Motor neuron (in vitro differentiated cells): ENCODE data around the gene CDK10. TPM values are rescaled to one million over a fixed set of nuclear protein-coding genes. Genes with fewer than 3 reads are reported as not detected.
"Not testable (repeated sequence)": the region's sequence is repeated elsewhere in the genome, so short reads cannot be mapped to it uniquely, and the experiment has no call there.

Source experiments
- ATAC-seq, 8 experiments: fragments of 200-7000 bp; cut with Tn5 transposase; replicated peaks in 6 of 8; 2 replicates each; pipeline ENCODE4 v1.8.0; 2021; ENCODE audit warnings: mild to moderate bottlenecking in 8 of 8, moderate library complexity in 8 of 8
- H3K27ac ChIP-seq, 2 donors: fragments of 250-450 bp; sonication (Bioruptor Pico); 2 replicates each; pipeline ENCODE4 v1.9.0; 2021; ENCODE audit warnings: antibody characterized with exemption in 2 of 2, mild to moderate bottlenecking in 2 of 2, moderate library complexity in 1 of 2
- H3K4me1 ChIP-seq, 2 donors: fragments of 250-450 bp; sonication (Bioruptor Pico); replicated peaks in 1 of 2; 2 replicates each; pipeline ENCODE4 v1.6.1; 2021; ENCODE audit warnings: antibody characterized with exemption in 2 of 2, mild to moderate bottlenecking in 2 of 2, moderate library complexity in 1 of 2
- H3K4me3 ChIP-seq, 5 donors: fragments of 250-450 bp; sonication (Bioruptor Pico); 2 replicates each; pipeline ENCODE4 v1.9.0; 2021; ENCODE audit warnings: antibody characterized with exemption in 5 of 5, mild to moderate bottlenecking in 5 of 5, moderate library complexity in 4 of 5
- WGBS, 10 experiments: fragments of 450-650 bp; shearing (Covaris generic); methylation state at CpG; one replicate each; pipeline ENCODE4 v1.0.0; 2022; 5-methylcytosine and 5-hydroxymethylcytosine counted together
- in situ Hi-C, 9 experiments: fragments of 400-800 bp; cut with MboI; loops; one replicate each; pipeline ENCODE4 v1.15.0; 2021; ENCODE audit warnings: low sequenced_read_pairs in 9 of 9, low pct_unique_long_range_greater_than_20kb in 2 of 9; ENCODE audit not compliant: unreplicated experiment in 9 of 9
- total RNA-seq, 8 experiments: library from RNA; unstranded; fragments of 300-600 nt; gene quantifications; 2 replicates each; pipeline versions ENCODE4 v1.2.3 to v1.2.4, GENCODE V29; 2022

Gene CDK10
- total RNA-seq, 8 experiments from 2014 or later = 18.3 to 122 (median 46.6) TPM

- WGBS, 10 experiments = 76 to 100% (median 98%) methylated on average over 2 to 11 of the region's 13 CpGs; no CpG with 5 or more reads in 4 of the 10 experiments
- no peak overlapping the region for H3K27ac ChIP-seq
- no peak overlapping the region for H3K4me3 ChIP-seq
- no peak for ATAC-seq
- in situ Hi-C loops = no loop called here
- H3K4me1 ChIP-seq = peaks cover 5 to 6% of the 10 kb centered on the region in 2 donors
Measured at GRCh38 chr16:89691986-89692569, 5.6 kb downstream of the CDK10 start.

GRCh38 chr16:89693289-89693731 lies 6.8 kb downstream of the CDK10 start:
- in situ Hi-C loops = no loop called here
- no peak for ATAC-seq
- H3K27ac ChIP-seq = no peak overlapping the region
- no peaks in the 10 kb centered on the region for H3K4me1 ChIP-seq
- 0 to 100% (median 82%) methylated on average over 1 to 7 of the region's 11 CpGs; no CpG with 5 or more reads in 2 of the 10 experiments for WGBS, 10 experiments
- H3K4me3 ChIP-seq = no peak overlapping the region

- Histone ChIP-seq H3K27ac (no peak overlapping the region), H3K4me3 (no peak overlapping the region), H3K4me1 (no peaks in the 10 kb centered on the region)
- WGBS, 10 experiments = 73 to 94% methylated on average over 3 to 7 of the region's 32 CpGs; no CpG with 5 or more reads in 8 of the 10 experiments
- ATAC-seq = peak in 6 of 8 experiments; percentile 2 to 74 (median 8)
- in situ Hi-C loops = no loop called here
Measured at GRCh38 chr16:89693931-89694783, 7.7 kb downstream of the CDK10 start.

GRCh38 chr16:89694784-89695085 lies 8.2 kb downstream of the CDK10 start:
- in situ Hi-C loops, H3K27ac ChIP-seq, H3K4me3 ChIP-seq, H3K4me1 ChIP-seq: not testable (repeated sequence)
- ATAC-seq = peak in 2 of 8 experiments; percentile 57 to 79
- WGBS, 10 experiments = no CpG with 5 or more reads among the region's 23 CpGs

- ATAC-seq = peak in 1 of 8 experiments; percentile 5
- Histone ChIP-seq H3K4me1 (peaks cover 4 to 5% of the 10 kb centered on the region in 2 donors), H3K27ac (no peak overlapping the region), H3K4me3 (no peak overlapping the region)
- 71 to 97% (median 84%) methylated on average over 1 to 10 of the region's 31 CpGs; no CpG with 5 or more reads in 5 of the 10 experiments for WGBS, 10 experiments
- in situ Hi-C loops = no loop called here
Measured at GRCh38 chr16:89695086-89695874, 8.8 kb downstream of the CDK10 start.

GRCh38 chr16:89695875-89696669 lies 9.6 kb downstream of the CDK10 start:
- WGBS, 10 experiments = 80 to 100% (median 83%) methylated on average over 1 to 3 of the region's 25 CpGs; no CpG with 5 or more reads in 6 of the 10 experiments
- H3K4me1 ChIP-seq = peaks cover 5 to 7% of the 10 kb centered on the region in 2 donors
- H3K4me3 ChIP-seq = no peak overlapping the region
- no peak for ATAC-seq
- no peak overlapping the region for H3K27ac ChIP-seq
- in situ Hi-C loops = no loop called here

- WGBS, 10 experiments = 100% methylated on average over 1 of the region's 18 CpGs; no CpG with 5 or more reads in 8 of the 10 experiments
- no peak for ATAC-seq
- H3K4me1 ChIP-seq = peaks cover 5 to 7% of the 10 kb centered on the region in 2 donors
- no peak overlapping the region for H3K27ac ChIP-seq
- H3K4me3 ChIP-seq = no peak overlapping the region
- in situ Hi-C loops = no loop called here
Measured at GRCh38 chr16:89696670-89697128, 10.2 kb downstream of the CDK10 start.

- Histone ChIP-seq H3K27ac (no peak overlapping the region), H3K4me1 (peaks cover 5 to 7% of the 10 kb centered on the region in 2 donors), H3K4me3 (no peak overlapping the region)
- no peak for ATAC-seq
- in situ Hi-C loops = no loop called here
- WGBS, 10 experiments = 82 to 100% (median 94%) methylated on average over 3 to 9 of the region's 19 CpGs; no CpG with 5 or more reads in 7 of the 10 experiments
Measured at GRCh38 chr16:89697161-89697615, 10.7 kb downstream of the CDK10 start.

- H3K27ac ChIP-seq = no peak overlapping the region
- no peak overlapping the region for H3K4me3 ChIP-seq
- H3K4me1 ChIP-seq = peaks cover 5 to 7% of the 10 kb centered on the region in 2 donors
- 93 to 100% (median 100%) methylated on average over 1 to 6 of the region's 32 CpGs; no CpG with 5 or more reads in 7 of the 10 experiments for WGBS, 10 experiments
- ATAC-seq = no peak
- in situ Hi-C loops = no loop called here
Measured at GRCh38 chr16:89697616-89698331, 11.3 kb downstream of the CDK10 start.

- H3K4me1 ChIP-seq, H3K27ac ChIP-seq, in situ Hi-C loops, H3K4me3 ChIP-seq, ATAC-seq: not testable (repeated sequence)
- 88 to 100% (median 96%) methylated on average over 2 to 14 of the region's 14 CpGs; no CpG with 5 or more reads in 2 of the 10 experiments for WGBS, 10 experiments
Measured at GRCh38 chr16:89698717-89699116, 12.2 kb downstream of the CDK10 start.

- WGBS, 10 experiments = 0 to 80% (median 67%) methylated on average over 1 to 10 of the region's 18 CpGs; no CpG with 5 or more reads in 5 of the 10 experiments
- Histone ChIP-seq H3K27ac (peak overlapping the region in 1 of 2 donors; percentile 13), H3K4me3 (peak overlapping the region in 4 of 5 donors; percentile 56 to 86 (median 64))
- ATAC-seq, H3K4me1 ChIP-seq, in situ Hi-C loops: not testable (repeated sequence)
Measured at GRCh38 chr16:89699629-89700099, 13.2 kb downstream of the CDK10 start.
